ENCODE data around the gene COA8. TPM values are rescaled to one million over a fixed set of nuclear protein-coding genes. Genes with fewer than 3 reads are reported as not detected.
A peak's percentile ranks its signal among the peaks of the same experiment; 100 is the strongest.

The COA8 gene
- total and polyA plus RNA-seq, 10 of the 15 experiments (the other 5 are each of a cell fraction or from before 2014, with no cell fraction given) = 6.1 to 69.5 (median 25.8) TPM

DNA sequence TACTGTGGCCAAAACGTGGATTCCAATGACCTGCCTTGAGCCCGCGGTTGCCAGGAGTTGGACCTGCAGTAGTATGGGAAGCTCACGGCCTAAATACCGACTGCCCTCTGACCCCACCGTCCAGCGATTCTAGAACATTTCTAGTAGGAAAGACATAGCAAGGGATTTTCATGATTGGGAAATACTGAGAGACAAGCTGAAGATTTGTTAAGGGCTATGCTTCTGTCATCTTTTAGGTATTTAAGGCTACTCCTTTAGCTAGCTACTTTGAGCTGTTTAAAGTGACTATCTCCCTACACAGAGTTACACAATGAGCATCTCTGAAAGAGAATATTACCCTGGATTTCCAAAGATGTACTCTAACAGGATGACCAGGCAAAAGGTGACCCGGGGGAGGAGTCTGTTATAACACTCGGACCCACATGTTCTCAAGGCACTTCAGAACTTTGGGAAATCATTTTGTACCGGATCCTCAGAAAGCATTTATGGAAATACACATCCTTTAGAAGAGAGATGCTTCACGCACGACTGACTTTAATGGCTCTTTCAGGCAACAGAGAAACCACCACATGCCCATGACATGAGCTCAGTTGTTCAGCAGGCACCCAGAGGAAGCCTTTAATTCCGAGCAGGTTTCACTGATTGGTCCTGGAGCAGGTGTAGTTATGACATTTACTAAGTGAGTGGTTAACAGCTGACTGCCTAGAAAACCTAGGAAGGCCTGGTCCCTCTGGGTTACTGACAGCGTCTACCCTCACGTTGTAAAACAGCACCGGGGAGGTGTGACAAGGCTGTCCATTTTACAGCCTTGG lies 4.5 kb upstream of the COA8 start:
- Histone ChIP-seq H4K20me1 (ENCODE audit: control insufficient read depth, insufficient read depth) (0 out of 2 replicates have a peak, but pooled peaks cover 6% of the 10 kb centered on the region), H3K79me2 (ENCODE audit: control insufficient read depth, insufficient read depth, low read length) (peaks cover 50% of the 10 kb centered on the region)

DNA sequence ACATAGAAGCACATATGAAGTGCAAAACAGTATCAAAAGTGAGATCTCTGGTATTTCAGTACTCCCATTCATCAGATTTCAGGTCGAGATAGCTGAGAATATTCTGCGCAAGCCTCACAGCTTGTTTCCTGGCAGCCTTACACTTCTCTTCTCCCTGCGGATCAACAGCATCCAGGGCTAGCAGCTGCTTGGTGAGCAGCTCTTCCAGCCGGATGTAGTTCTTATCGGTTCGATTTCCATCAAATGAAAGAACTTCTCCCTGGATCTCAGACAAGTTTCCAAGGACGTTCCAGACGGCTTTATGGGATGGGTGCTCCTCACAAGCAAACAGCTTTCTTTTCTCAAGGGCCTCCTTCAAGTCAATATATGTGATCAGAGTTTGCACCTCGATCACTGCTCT lies 3.0 kb upstream of the COA8 start:
- intact Hi-C loops (cut with micrococcal nuclease; ENCODE audit: unreplicated experiment) (loop anchor here (5.0 kb wide), 1 partner anchor 73 kb away; no protein-coding TSS in a partner anchor), in situ Hi-C loops (cut with MboI) (loop anchor here (5.0 kb wide), 1 partner anchor 42 kb away; no protein-coding TSS in a partner anchor)
- peaks cover 11% of the 10 kb centered on the region for H3K4me1 ChIP-seq (ENCODE audit: control insufficient read depth, insufficient read depth, low read length)
- RAD21 ChIA-PET (ENCODE audit: unreplicated experiment) = no interaction called here
- POLR2A ChIA-PET = interaction anchor here (0.5 kb wide), 1 partner anchor 21 kb away, joined by 4 read pairs; no protein-coding TSS in a partner anchor
- no peaks in the 10 kb centered on the region for H3K9me3 ChIP-seq (replicated peaks; ENCODE audit: control insufficient read depth, insufficient read depth, low read length)
- FAIRE-seq = no peak
- H3K9ac ChIP-seq (ENCODE audit: control insufficient read depth, insufficient read depth, low read length) = no peak overlapping the region
- 96% methylated on average over 9 of the region's 9 CpGs for whole genome bisulfite sequencing (ENCODE audit: insufficient coverage, insufficient replicate concordance, low lambda C conversion rate, missing lambda C conversion rate)
- 0 out of 2 replicates have a peak, but pooled peaks cover 6% of the 10 kb centered on the region for H4K20me1 ChIP-seq (ENCODE audit: control insufficient read depth, insufficient read depth)
- SMC1A ChIA-PET (ENCODE audit: uncharacterized antibody, unreplicated experiment) = interaction anchor here (0.9 to 1.6 kb wide), 4 partner anchors 30 to 41 kb away, joined by 3 to 4 read pairs (median 3); no protein-coding TSS in a partner anchor
- peaks cover 63% of the 10 kb centered on the region for H3K79me2 ChIP-seq (ENCODE audit: control insufficient read depth, insufficient read depth, low read length)
- H3K27ac ChIP-seq (ENCODE audit: control insufficient read depth, insufficient read depth) = no peak overlapping the region
- TSS peak; percentile 56 for BruUV-seq (replicated peaks)
- no peaks in the 10 kb centered on the region for H3K27me3 ChIP-seq (replicated peaks in 1 of 2; ENCODE audit: control insufficient read depth in 2 of 2, insufficient read depth in 2 of 2, low read length in 1 of 2)
- ATAC-seq = no peak
- no peak for DNase-seq (ENCODE audit: low read depth, low spot score)
- no peak overlapping the region for H2AFZ ChIP-seq (ENCODE audit: control insufficient read depth, low read depth, low read length)
- TF ChIP-seq SMAD5 (IDR thresholded peaks at IDR 0.05; ENCODE audit: low read depth) = no peak
- no peak for TF ChIP-seq NFYB (IDR thresholded peaks at IDR 0.05; ENCODE audit: insufficient read depth, low read depth, low read length)
- TF ChIP-seq, protein P1, sequence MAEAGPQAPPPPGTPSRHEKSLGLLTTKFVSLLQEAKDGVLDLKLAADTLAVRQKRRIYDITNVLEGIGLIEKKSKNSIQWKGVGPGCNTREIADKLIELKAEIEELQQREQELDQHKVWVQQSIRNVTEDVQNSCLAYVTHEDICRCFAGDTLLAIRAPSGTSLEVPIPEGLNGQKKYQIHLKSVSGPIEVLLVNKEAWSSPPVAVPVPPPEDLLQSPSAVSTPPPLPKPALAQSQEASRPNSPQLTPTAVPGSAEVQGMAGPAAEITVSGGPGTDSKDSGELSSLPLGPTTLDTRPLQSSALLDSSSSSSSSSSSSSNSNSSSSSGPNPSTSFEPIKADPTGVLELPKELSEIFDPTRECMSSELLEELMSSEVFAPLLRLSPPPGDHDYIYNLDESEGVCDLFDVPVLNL (IDR thresholded peaks at IDR 0.05; ENCODE audit: low read depth, low read length) = no peak
- no peak overlapping the region; the same call in 1 of the 2 replicates for H3K4me2 ChIP-seq (ENCODE audit: control insufficient read depth, insufficient read depth)
- CTCF ChIA-PET = interaction anchor here (0.6 to 1.1 kb wide), 2 partner anchors 12 to 569 kb away, joined by 3 read pairs; no protein-coding TSS in a partner anchor
- H3K4me3 ChIP-seq = peak overlapping the region; percentile 15; the same call in 1 of the 2 replicates
- peaks cover 0 to 14% of the 10 kb centered on the region in 2 experiments; a peak in 3 of 4 replicates for H3K36me3 ChIP-seq (ENCODE audit: control insufficient read depth in 2 of 2, insufficient read depth in 2 of 2, low read length in 1 of 2)

More for the DNA sequence above, 4.5 kb upstream of the COA8 start:
- ChIA-PET POLR2A (interaction anchor here (0.6 kb wide), 2 partner anchors 305 to 1196 kb away, joined by 3 to 4 read pairs; partner anchors contain the start of genes CINP and TECPR2), SMC1A (ENCODE audit: uncharacterized antibody, unreplicated experiment) (interaction anchor here (1.2 to 1.3 kb wide), 2 partner anchors 16 to 39 kb away, joined by 3 read pairs; no protein-coding TSS in a partner anchor), CTCF (interaction anchor here (0.7 to 2.2 kb wide), 5 partner anchors 11 to 200 kb away, joined by 3 to 13 read pairs (median 4); no protein-coding TSS in a partner anchor), RAD21 (ENCODE audit: unreplicated experiment) (interaction anchor here (0.6 kb wide), 1 partner anchor 367 kb away, joined by 3 read pairs; no protein-coding TSS in a partner anchor)
- H3K4me1 ChIP-seq (ENCODE audit: control insufficient read depth, insufficient read depth, low read length) = peaks cover 6% of the 10 kb centered on the region
- BruUV-seq (replicated peaks) = no TSS peak
- 90% methylated on average over 16 of the region's 16 CpGs for WGBS (ENCODE audit: insufficient coverage, insufficient replicate concordance, low lambda C conversion rate, missing lambda C conversion rate)
- DNase-seq (ENCODE audit: low read depth, low spot score) (no peak), ATAC-seq (no peak), FAIRE-seq (no peak)
- H3K27me3 ChIP-seq (replicated peaks in 1 of 2; ENCODE audit: control insufficient read depth in 2 of 2, insufficient read depth in 2 of 2, low read length in 1 of 2) = no peaks in the 10 kb centered on the region
- no peak overlapping the region for H3K9ac ChIP-seq (ENCODE audit: control insufficient read depth, insufficient read depth, low read length)
- in situ Hi-C loops (cut with MboI) = loop anchor here (5.0 kb wide), 1 partner anchor 41 kb away; no protein-coding TSS in a partner anchor
- H3K36me3 ChIP-seq (ENCODE audit: control insufficient read depth in 2 of 2, insufficient read depth in 2 of 2, low read length in 1 of 2) = peaks cover 0 to 14% of the 10 kb centered on the region in 2 experiments; a peak in 3 of 4 replicates
- intact Hi-C loops (cut with micrococcal nuclease; ENCODE audit: unreplicated experiment) = no loop called here
- H3K27ac ChIP-seq (ENCODE audit: control insufficient read depth, insufficient read depth) = no peak overlapping the region
- H2AFZ ChIP-seq (ENCODE audit: control insufficient read depth, low read depth, low read length) = no peak overlapping the region
- no peak for TF ChIP-seq KDM1A (IDR thresholded peaks at IDR 0.05; ENCODE audit: borderline replicate concordance)
- H3K4me2 ChIP-seq (ENCODE audit: control insufficient read depth, insufficient read depth) = no peak overlapping the region; the same call in 1 of the 2 replicates
- H3K4me3 ChIP-seq = no peak overlapping the region
- H3K9me3 ChIP-seq (replicated peaks; ENCODE audit: control insufficient read depth, insufficient read depth, low read length) = no peaks in the 10 kb centered on the region
